ENCODE results near the gene VPS4B.

DNA sequence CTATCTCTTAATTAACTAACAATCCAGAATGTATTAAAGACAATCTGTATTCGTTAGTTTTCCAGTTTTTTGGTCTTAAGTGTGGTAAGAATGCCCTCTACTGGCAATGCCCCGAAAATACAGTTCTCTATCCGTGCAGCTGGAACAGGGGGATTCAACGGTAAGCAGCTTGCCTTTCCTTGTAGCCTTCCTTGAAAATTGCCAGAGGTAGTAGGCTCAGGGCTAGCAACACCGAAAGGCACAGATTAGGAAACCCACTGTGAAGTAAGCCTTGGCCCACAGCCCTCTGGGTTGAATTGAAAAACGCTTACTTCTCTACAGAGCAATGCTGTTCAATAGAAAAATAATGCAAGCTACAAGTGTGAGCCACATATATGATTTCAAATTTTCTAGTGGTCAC is 17.1 kb upstream of the VPS4B start:
- TF ChIP-seq, protein P1, sequence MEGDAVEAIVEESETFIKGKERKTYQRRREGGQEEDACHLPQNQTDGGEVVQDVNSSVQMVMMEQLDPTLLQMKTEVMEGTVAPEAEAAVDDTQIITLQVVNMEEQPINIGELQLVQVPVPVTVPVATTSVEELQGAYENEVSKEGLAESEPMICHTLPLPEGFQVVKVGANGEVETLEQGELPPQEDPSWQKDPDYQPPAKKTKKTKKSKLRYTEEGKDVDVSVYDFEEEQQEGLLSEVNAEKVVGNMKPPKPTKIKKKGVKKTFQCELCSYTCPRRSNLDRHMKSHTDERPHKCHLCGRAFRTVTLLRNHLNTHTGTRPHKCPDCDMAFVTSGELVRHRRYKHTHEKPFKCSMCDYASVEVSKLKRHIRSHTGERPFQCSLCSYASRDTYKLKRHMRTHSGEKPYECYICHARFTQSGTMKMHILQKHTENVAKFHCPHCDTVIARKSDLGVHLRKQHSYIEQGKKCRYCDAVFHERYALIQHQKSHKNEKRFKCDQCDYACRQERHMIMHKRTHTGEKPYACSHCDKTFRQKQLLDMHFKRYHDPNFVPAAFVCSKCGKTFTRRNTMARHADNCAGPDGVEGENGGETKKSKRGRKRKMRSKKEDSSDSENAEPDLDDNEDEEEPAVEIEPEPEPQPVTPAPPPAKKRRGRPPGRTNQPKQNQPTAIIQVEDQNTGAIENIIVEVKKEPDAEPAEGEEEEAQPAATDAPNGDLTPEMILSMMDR (conservative IDR thresholded peaks at IDR 0.05 in 1 of 2, IDR thresholded peaks at IDR 0.05 in 1 of 2; ENCODE audit: extremely low read depth in 1 of 2, insufficient read depth in 1 of 2, low read depth in 1 of 2, low read length in 2 of 2), result peak; percentile 86 to 92
- no peak for TF ChIP-seq EZH2 (IDR thresholded peaks at IDR 0.05; ENCODE audit: borderline replicate concordance, low read length)
